GM04503 (cell line): ENCODE data around the gene CASP1.
"Not testable (repeated sequence)": the region's sequence is repeated elsewhere in the genome, so short reads cannot be mapped to it uniquely, and the experiment has no call there.

Experiments used
- DNase-seq: peaks from one replicate; pipeline ENCODE4 v3.0.0-alpha.2; 2012; ENCODE audit warnings: low read depth

CASP1 gene

DNA sequence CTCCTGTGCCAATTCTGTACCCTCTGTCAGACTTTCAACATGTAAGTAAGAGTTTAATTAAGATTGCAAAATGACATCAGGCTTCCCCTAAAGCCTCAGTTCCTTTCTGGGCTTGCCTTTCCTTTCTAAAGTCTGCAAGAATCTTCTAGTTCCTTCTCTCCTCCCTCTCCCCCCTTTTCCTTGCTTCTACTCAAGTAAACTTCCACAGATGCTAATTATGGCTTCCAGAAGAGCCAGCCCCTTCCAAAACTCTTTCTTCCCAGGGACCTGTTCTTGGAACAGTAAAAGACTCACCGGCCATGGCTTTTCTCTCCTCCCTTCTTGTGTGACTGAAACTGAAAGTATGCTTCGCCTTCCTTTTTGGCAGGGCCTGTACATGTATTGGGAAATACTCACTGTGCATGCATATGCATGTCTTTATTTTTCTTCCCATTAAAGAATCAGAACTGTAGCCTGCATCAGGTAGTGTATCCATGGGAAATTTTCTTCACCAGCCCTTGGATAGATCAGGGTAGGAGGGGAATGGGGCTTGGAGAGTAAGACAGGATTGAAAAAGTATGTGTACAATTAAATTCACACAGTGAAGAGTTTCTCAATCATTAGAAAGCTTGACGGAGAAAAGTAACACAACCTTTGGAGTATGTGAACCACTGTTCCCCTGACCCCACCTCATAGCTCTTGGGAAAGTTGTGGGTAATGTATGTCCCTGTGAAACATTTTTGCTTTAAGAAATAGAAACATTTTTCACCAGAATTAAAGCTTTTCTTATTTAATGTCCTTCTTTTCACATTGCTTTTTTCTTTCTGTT is at the start of gene CASP1:
CASP1 (minus strand) TSS at position 332 of the 808 bp plus-strand sequence; CDS start at position 301, 31 bp downstream.
- DNase-seq: peak; percentile 61

- DNase-seq: no peak
These were observed 46.6 kb upstream of the CASP1 start for GRCh38 chr11:105081412-105082150.

DNA sequence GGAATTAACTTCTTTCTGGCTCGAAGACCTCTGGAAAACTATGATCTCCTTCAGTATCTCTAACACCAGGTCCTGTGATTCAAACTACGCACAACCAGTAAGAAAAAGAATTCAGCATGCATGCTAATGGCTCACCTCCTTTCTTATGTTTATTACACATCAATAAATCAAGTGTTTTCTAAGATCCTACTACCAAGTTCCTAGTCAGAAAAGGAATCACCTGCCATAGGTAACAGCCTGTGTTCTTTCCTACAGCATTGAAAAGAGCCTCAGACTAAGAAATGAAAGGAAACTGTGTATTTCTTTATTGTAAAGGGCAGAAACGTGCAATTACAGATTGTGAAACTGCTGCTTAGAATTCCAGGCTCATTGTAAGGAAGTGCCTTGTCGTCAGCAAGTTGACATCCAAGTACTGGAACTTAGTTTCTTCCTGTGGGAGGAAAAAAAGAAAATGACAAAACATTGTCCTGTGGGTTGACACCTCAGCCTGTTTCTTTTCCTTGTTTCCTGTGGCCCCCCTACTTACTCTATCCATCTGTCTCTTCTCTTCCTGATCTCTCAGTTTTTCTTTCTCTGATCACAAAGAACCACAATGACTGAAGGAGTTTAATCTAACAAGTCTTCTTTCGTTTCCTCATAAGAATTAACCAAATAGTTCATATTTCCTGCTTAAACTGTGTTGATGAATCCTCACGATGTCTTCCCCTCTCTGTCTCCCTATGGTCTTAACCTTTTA is 45.4 kb upstream of the CASP1 start:
- DNase-seq: not testable (repeated sequence)

- DNase-seq: no peak
These were observed 43.3 kb upstream of the CASP1 start for GRCh38 chr11:105078283-105078682.

DNA sequence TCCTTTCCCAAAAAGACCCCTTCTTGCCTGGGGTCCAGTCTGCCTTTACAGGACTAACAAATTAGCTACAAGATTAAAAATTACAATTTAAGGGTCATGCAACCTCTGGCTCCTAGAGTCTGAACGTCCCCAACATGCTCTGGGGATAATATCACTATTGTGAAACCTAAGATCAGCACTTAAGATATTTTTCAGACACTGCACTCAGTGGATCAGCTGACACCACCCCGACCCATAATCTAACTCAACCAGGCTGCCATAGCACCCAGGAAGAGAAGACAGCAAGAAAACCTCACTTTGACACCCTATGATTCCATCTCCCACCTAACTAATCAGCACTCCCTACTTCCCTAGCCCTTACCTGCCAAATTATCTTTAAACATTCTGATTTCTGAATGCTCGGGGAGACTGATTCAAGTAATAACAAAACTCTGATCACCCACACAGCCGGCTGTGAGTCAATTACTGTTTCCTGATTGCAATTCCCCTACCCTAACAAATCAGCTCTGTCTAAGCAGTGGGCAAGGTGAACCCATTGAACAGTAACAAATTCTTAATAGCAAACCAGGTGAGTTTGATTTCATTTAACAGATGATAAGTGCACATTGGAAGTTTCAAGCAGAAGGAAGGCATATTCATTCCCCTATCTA is 42.3 kb upstream of the CASP1 start:
- not testable (repeated sequence) for DNase-seq

DNA sequence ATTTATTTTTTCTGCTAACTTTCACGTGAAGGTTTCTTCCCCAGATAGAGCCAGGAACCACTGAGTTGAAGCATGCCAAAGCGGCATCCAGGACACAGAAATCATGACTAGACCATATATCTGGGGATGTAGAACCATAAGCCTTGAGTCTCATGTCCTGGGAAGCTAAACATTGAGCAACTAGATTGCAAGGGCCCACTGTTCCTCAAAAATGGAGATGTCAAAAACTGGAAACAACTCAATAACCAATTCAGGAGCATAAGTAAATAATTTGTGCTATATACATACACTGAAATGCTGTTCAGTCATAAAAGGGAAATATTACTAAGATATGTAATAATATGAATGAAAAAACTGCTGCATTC is 39.2 kb upstream of the CASP1 start:
- DNase-seq: no peak

GRCh38 chr11:105073456-105074165 is 38.7 kb upstream of the CASP1 start:
- no peak for DNase-seq

GRCh38 chr11:105072080-105072479 is 37.1 kb upstream of the CASP1 start:
- DNase-seq: not testable (repeated sequence)

DNA sequence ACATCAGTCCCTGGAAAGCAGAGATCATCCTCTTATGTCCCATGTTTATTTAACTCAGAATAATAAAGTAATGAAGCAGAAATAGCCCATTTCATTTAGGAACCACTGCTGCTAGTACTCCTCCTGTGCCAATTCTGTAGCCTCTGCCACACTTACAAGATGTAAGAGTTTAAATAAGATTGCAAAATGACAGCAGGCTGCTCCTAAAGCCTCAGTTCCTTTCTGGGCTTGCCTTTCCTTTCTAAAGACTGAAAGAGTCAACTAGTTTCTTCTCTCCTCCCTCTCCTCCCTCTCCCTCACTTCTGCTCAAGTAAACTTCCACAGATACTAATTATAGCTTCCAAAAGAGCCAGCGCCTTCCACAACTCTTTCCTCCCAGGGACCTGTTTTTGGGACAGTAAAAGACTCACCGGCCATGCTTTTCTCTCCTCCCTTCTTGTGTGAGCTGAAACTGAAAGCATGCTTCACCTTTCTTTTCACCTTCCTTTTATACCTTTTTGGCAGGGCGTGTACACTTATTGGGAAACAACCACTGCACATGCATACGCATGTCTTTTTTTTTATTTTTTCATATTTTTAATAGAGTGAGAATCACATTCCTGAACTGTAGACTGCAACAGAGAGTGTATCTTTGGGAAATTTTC is 36.3 kb upstream of the CASP1 start:
- no peak for DNase-seq

DNA sequence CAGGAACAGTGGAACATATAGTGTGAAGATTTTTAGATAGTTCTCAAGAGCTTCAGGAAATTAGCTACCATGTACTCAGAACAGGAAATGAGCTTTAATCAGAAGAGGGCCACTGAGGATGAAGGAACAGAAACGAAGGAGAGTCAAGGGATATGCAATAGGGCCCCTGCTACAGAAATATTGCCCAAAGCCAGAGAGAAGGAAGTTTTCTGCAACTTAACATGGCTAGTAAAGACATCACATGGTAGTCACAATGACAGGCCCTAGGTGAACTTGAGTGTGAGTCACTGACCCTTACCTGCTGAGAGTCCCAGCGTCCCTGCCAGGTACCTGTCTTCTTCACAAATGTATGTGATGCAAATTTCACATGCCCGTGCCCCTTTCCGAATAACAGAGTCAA is 35.4 kb upstream of the CASP1 start:
- no peak for DNase-seq

GRCh38 chr11:105069749-105070148 is 34.8 kb upstream of the CASP1 start:
- DNase-seq: not testable (repeated sequence)

- not testable (repeated sequence) for DNase-seq
These were observed 28.4 kb upstream of the CASP1 start for GRCh38 chr11:105063245-105063941.

- no peak for DNase-seq
These were observed 22.5 kb upstream of the CASP1 start for GRCh38 chr11:105057432-105057831.

DNA sequence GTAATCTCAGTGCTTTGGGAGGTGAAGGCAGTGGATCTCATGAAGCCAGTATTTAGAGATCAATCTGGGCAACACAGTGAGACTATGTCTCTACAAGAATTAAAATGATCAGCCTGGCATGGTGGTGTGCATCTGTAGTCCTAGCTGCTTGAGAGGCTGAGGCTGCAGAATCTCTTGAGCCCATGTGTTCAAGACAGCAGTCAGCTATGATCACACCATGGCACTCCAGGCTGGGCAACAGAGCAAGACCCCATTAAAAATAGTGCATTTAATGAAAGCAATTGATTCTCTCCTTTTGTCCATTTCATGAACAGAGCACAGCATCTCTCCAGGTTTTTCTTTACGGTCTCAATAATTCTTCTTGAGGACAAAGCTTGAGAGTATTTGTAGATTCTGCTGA is 21.5 kb upstream of the CASP1 start:
- no peak for DNase-seq

DNA sequence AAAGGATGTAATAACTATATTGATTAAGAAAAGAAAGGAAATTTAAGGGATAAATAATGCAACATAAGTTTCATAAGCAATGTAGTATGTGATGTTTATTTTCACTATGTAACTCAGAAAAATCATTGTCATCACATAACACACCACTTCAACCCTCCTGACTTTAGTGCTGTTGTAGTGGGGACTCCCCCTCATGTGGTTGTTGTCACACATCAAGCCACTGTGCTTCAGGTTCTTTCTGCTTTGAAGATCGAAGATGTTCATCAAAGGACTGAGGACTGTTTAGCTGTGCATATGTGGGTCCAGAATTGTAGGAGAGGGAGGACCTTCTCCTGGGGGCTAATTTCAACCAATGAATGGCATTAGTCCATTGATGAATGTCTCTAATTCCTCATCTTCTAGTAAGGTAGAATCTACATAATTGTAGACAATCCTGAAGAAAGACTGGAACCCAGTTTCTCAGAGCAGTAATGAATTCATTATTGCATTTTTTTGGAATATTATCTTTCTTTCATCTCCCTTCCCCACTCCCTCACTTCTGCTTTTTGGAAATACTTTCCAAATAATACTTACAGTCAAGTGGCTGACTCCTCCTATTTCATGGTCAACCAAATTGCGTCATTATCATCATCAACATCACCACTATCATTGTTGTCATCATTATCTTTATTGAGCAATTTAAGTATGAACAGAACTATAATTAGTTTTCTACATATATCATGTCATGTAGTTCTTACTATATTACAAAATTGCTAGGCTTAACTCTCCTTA is 20.0 kb upstream of the CASP1 start:
- no peak for DNase-seq

- DNase-seq: no peak
These were observed 17.5 kb upstream of the CASP1 start for GRCh38 chr11:105052487-105052886.

DNA sequence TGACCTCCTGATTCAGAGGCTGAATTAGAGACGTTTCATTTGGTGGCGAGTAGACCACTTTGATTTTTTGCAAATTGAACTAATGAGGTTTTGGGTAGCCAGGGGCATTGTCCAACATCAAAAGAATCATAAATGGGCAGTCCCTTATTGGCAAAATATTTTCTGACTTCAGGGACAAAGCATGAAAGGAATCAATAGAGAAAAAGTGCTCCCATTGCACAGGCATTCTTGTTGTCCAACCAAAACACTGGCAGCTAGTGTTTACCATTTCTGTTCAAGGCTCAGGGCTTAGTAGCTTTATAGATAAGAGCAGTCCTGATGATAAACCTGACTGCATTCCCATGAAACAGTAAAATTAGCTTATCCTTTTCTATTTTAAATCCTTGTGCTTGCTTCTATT is 16.6 kb upstream of the CASP1 start:
- DNase-seq: no peak

- no peak for DNase-seq
These were observed 14.5 kb upstream of the CASP1 start for GRCh38 chr11:105049481-105049880.

- DNase-seq: peak; percentile 99
These were observed 12.1 kb upstream of the CASP1 start for GRCh38 chr11:105046898-105047579.
